Aorta (tissue), 5 donors: Measurements from ENCODE around the gene ANKRD13B. TPM values are rescaled to one million over a fixed set of nuclear protein-coding genes. Genes with fewer than 3 reads are reported as not detected.

Source experiments
- ATAC-seq: fragments of 200-7000 bp; cut with Tn5 transposase; one replicate; pipeline ENCODE4 v1.9.1; 2022; ENCODE audit warnings: moderate library complexity; ENCODE audit not compliant: low FRiP score
- DNase-seq, 2 donors: peaks; one replicate each; pipeline ENCODE4 v3.0.0-alpha.2; 2020
- H3K27ac ChIP-seq, 2 donors: one replicate each; pipeline ENCODE4 v1.5.1; 2013; ENCODE audit warnings: low read length in 2 of 2, mild to moderate bottlenecking in 2 of 2, moderate library complexity in 2 of 2, control low read depth in 1 of 2, inconsistent platforms in 1 of 2, low read depth in 1 of 2
- H3K27me3 ChIP-seq, 2 donors: one replicate each; pipeline ENCODE4 v1.6.1; 2013; ENCODE audit warnings: control low read depth in 1 of 2, low read length in 1 of 2, mild to moderate bottlenecking in 1 of 2, moderate library complexity in 1 of 2; ENCODE audit not compliant: insufficient read depth in 2 of 2, control insufficient read depth in 1 of 2
- H3K36me3 ChIP-seq, 2 donors: one replicate each; pipeline ENCODE4 v1.6.1; 2013; ENCODE audit warnings: control low read depth in 1 of 2, low read length in 1 of 2, mild to moderate bottlenecking in 1 of 2; ENCODE audit not compliant: insufficient read depth in 2 of 2, control insufficient read depth in 1 of 2
- H3K4me1 ChIP-seq, 2 donors: one replicate each; pipeline ENCODE4 v1.6.1; 2013; ENCODE audit warnings: low read length in 2 of 2, control low read depth in 1 of 2, mild to moderate bottlenecking in 1 of 2, moderate library complexity in 1 of 2; ENCODE audit not compliant: insufficient read depth in 2 of 2, control insufficient read depth in 1 of 2
- H3K4me3 ChIP-seq, 2 donors: one replicate each; pipeline ENCODE4 v1.5.1; 2013; ENCODE audit warnings: low read length in 2 of 2, control low read depth in 1 of 2, mild to moderate bottlenecking in 1 of 2
- H3K9me3 ChIP-seq: one replicate; pipeline ENCODE4 v1.6.1; 2013; ENCODE audit warnings: mild to moderate bottlenecking, low read length; ENCODE audit not compliant: control insufficient read depth
- WGBS, 2 donors: extraction: QIAGEN DNeasy Blood & Tissue Kit; methylation state at CpG; one replicate each; pipeline ENCODE4 v1.1.7; 2013; 5-methylcytosine and 5-hydroxymethylcytosine counted together
- intact Hi-C, 2 donors: fragments of 100-400 bp; cut with DNase I; formaldehyde crosslinking; loops; one replicate each; pipeline versions ENCODE4 v1.14.2 to v1.15.0; 2022
- polyA plus RNA-seq, 2 donors: library from polyadenylated mRNA; stranded (reverse); fragments of 200-250 nt; gene quantifications; one replicate each; pipeline ENCODE4 v1.2.3, GENCODE V29; 2013
- total RNA-seq, 2 donors: library from RNA; stranded (reverse); fragmentation: NEBNext Ultra II Directional; extraction: Animal tissue kit (Norgen Biotek cat#: 25700); gene quantifications; one replicate each; pipeline ENCODE4 v1.2.1, GENCODE V29; 2021
- donor health status: healthy with polysubstance abuse.
- donor health status: Bipolar disorder and iron deficiency.
- donor health status: DM: no; HTN: no; CAD: no.
- donor health status: DM: no; HTN: no; CAD: no.
- donor health status: DM: yes; HTN: yes; CAD: no.

ANKRD13B gene
- total and polyA plus RNA-seq, 4 donors: 0.88 to 19.7 (median 7.9) TPM

- Histone ChIP-seq H3K36me3 (no peaks in the 10 kb centered on the region), H3K4me1 (no peaks in the 10 kb centered on the region), H3K9me3 (no peaks in the 10 kb centered on the region), H3K27ac (no peak overlapping the region), H3K27me3 (no peaks in the 10 kb centered on the region), H3K4me3 (no peak overlapping the region)
- ATAC-seq: peak; percentile 23
- WGBS, 2 donors: 8% methylated on average over 46 to 68 of the region's 68 CpGs
- peak; percentile 90 to 92 for DNase-seq
- intact Hi-C loops: no loop called here
Measured at GRCh38 chr17:29617481-29618271, 24.7 kb downstream of the ANKRD13B start.

- 54 to 55% methylated on average over 22 of the region's 22 CpGs for WGBS, 2 donors
- intact Hi-C loops: no loop called here
- no peaks in the 10 kb centered on the region for H3K4me1 ChIP-seq
- ATAC-seq: no peak
- no peaks in the 10 kb centered on the region for H3K9me3 ChIP-seq
- no peak overlapping the region for H3K4me3 ChIP-seq
- no peaks in the 10 kb centered on the region for H3K27me3 ChIP-seq
- H3K27ac ChIP-seq: no peak overlapping the region
- H3K36me3 ChIP-seq: no peaks in the 10 kb centered on the region
- DNase-seq: no peak
Measured at GRCh38 chr17:29618272-29619065, 25.5 kb downstream of the ANKRD13B start.

- H3K27ac ChIP-seq: no peak overlapping the region
- no peaks in the 10 kb centered on the region for H3K36me3 ChIP-seq
- ATAC-seq (no peak), DNase-seq (no peak)
- H3K9me3 ChIP-seq: no peaks in the 10 kb centered on the region
- intact Hi-C loops: no loop called here
- no peaks in the 10 kb centered on the region for H3K27me3 ChIP-seq
- H3K4me1 ChIP-seq: no peaks in the 10 kb centered on the region
- no peak overlapping the region for H3K4me3 ChIP-seq
Measured at GRCh38 chr17:29619251-29619650, 26.3 kb downstream of the ANKRD13B start.

GRCh38 chr17:29620271-29620670, 27.3 kb downstream of the ANKRD13B start:
- 96 to 97% methylated on average over 4 of the region's 4 CpGs for WGBS, 2 donors
- DNase-seq: no peak
- intact Hi-C loops: loop anchor here in 1 of 2 donors (5.0 kb wide), 2 partner anchors 33 to 157 kb away; partner anchors contain the start of gene GIT1

GRCh38 chr17:29620779-29621500, 28.0 kb downstream of the ANKRD13B start:
- H3K27ac ChIP-seq: no peak overlapping the region
- H3K27me3 ChIP-seq: no peaks in the 10 kb centered on the region
- DNase-seq (no peak), ATAC-seq (no peak)
- H3K9me3 ChIP-seq: no peaks in the 10 kb centered on the region
- no peak overlapping the region for H3K4me3 ChIP-seq
- H3K36me3 ChIP-seq: no peaks in the 10 kb centered on the region
- intact Hi-C loops: loop anchor here in 1 of 2 donors (5.0 kb wide), 2 partner anchors 34 to 156 kb away; partner anchors contain the start of gene GIT1
- H3K4me1 ChIP-seq: no peaks in the 10 kb centered on the region
- 95 to 97% methylated on average over 12 of the region's 12 CpGs for WGBS, 2 donors

More at GRCh38 chr17:29620271-29620670, 27.3 kb downstream of the ANKRD13B start:
- Histone ChIP-seq H3K9me3 (no peaks in the 10 kb centered on the region), H3K27me3 (no peaks in the 10 kb centered on the region), H3K4me1 (no peaks in the 10 kb centered on the region), H3K4me3 (no peak overlapping the region), H3K27ac (no peak overlapping the region), H3K36me3 (no peaks in the 10 kb centered on the region)
- no peak for ATAC-seq

- Histone ChIP-seq H3K9me3 (no peaks in the 10 kb centered on the region), H3K27me3 (no peaks in the 10 kb centered on the region), H3K4me1 (no peaks in the 10 kb centered on the region), H3K27ac (no peak overlapping the region), H3K4me3 (peak overlapping the region in 1 of 2 donors; percentile 51), H3K36me3 (no peaks in the 10 kb centered on the region)
- no peak for ATAC-seq
- DNase-seq: no peak
- intact Hi-C loops: loop anchor here in 1 of 2 donors (5.0 kb wide), 2 partner anchors 34 to 156 kb away; partner anchors contain the start of gene GIT1
- 76 to 78% methylated on average over 8 of the region's 8 CpGs for WGBS, 2 donors
Measured at GRCh38 chr17:29621751-29622194, 28.8 kb downstream of the ANKRD13B start.

GRCh38 chr17:29622337-29623282, 29.7 kb downstream of the ANKRD13B start, which contains the start of gene CORO6:
Gene CORO6, minus strand, starts transcription at chr17:29622912. Its CDS starts 1,491 bp downstream, at chr17:29621421.
- peak within 1 kb of the TSS in 1 of 2 donors; percentile 28 for H3K27ac ChIP-seq
- no peaks in the 10 kb centered on the region for H3K4me1 ChIP-seq
- peak within 1 kb of the TSS; percentile 51 to 65 for H3K4me3 ChIP-seq
- no peaks in the 10 kb centered on the region for H3K9me3 ChIP-seq
- intact Hi-C loops: loop anchor here in 1 of 2 donors (5.0 kb wide), 2 partner anchors 35 to 155 kb away; partner anchors contain the start of gene GIT1
- ATAC-seq (peak; percentile 86), DNase-seq (peak in 1 of 2 donors; percentile 88)
- 2 to 4% methylated on average over 65 to 77 of the region's 77 CpGs for WGBS, 2 donors
- no peaks in the 10 kb centered on the region for H3K27me3 ChIP-seq
- H3K36me3 ChIP-seq: no peaks in the 10 kb centered on the region
